Naive B cell (primary cell): ENCODE measurements around the gene PCGF3. TPM values are rescaled to one million over a fixed set of nuclear protein-coding genes. Genes with fewer than 3 reads are reported as not detected.
A peak's percentile ranks its signal among the peaks of the same experiment; 100 is the strongest.
"Not testable (repeated sequence)": the region's sequence is repeated elsewhere in the genome, so short reads cannot be mapped to it uniquely, and the experiment has no call there.

ENCODE experiments used
- ATAC-seq, 2 donors: fragments of 150-1000 bp; cut with Tn5 transposase; 2 replicates each; pipeline ENCODE4 v1.10.0; 2021; ENCODE audit warnings: low read depth in 2 of 2, mild to moderate bottlenecking in 2 of 2, moderate library complexity in 2 of 2
- DNase-seq: peaks from one replicate; pipeline ENCODE4 v3.0.0; 2022
- H3K27ac Mint-ChIP-seq, 6 donors: one replicate each; pipeline ENCODE4 v1.8.0; 2020 to 2022; ENCODE audit warnings: mild to moderate bottlenecking in 6 of 6, mixed read lengths in 6 of 6, moderate library complexity in 5 of 6, inconsistent platforms in 2 of 6
- H3K27me3 Mint-ChIP-seq, 3 donors: one replicate each; pipeline ENCODE4 v1.8.0; 2021 to 2022; ENCODE audit warnings: mixed read lengths in 3 of 3, mild to moderate bottlenecking in 1 of 3
- H3K36me3 Mint-ChIP-seq, 2 donors: one replicate each; pipeline ENCODE4 v1.8.0; 2020 to 2022; ENCODE audit warnings: mixed read lengths in 2 of 2, inconsistent platforms in 1 of 2, mild to moderate bottlenecking in 1 of 2
- H3K4me1 Mint-ChIP-seq, 3 donors: one replicate each; pipeline ENCODE4 v1.8.0; 2020 to 2022; ENCODE audit warnings: mixed read lengths in 3 of 3, inconsistent platforms in 1 of 3, mild to moderate bottlenecking in 1 of 3, moderate library complexity in 1 of 3
- H3K4me3 Mint-ChIP-seq, 8 donors: one replicate each; pipeline ENCODE4 v1.8.0; 2020 to 2022; ENCODE audit warnings: mild to moderate bottlenecking in 8 of 8, mixed read lengths in 8 of 8, moderate library complexity in 8 of 8, inconsistent platforms in 2 of 8
- H3K9me3 Mint-ChIP-seq, 7 donors: one replicate each; pipeline ENCODE4 v1.8.0; 2020 to 2022; ENCODE audit warnings: mixed read lengths in 7 of 7, mild to moderate bottlenecking in 5 of 7, inconsistent platforms in 2 of 7, moderate library complexity in 1 of 7
- polyA plus RNA-seq, 6 donors: library from polyadenylated mRNA; unstranded; fragments of 300-500 nt; fragmentation: Illumina TruSeq; gene quantifications; one replicate each; pipeline ENCODE4 v1.2.3, GENCODE V29; 2021; ENCODE audit warnings: low read depth in 6 of 6

The PCGF3 gene
- polyA plus RNA-seq, 6 donors from 2014 or later = 5.6 to 9.5 (median 7.1) TPM

DNA sequence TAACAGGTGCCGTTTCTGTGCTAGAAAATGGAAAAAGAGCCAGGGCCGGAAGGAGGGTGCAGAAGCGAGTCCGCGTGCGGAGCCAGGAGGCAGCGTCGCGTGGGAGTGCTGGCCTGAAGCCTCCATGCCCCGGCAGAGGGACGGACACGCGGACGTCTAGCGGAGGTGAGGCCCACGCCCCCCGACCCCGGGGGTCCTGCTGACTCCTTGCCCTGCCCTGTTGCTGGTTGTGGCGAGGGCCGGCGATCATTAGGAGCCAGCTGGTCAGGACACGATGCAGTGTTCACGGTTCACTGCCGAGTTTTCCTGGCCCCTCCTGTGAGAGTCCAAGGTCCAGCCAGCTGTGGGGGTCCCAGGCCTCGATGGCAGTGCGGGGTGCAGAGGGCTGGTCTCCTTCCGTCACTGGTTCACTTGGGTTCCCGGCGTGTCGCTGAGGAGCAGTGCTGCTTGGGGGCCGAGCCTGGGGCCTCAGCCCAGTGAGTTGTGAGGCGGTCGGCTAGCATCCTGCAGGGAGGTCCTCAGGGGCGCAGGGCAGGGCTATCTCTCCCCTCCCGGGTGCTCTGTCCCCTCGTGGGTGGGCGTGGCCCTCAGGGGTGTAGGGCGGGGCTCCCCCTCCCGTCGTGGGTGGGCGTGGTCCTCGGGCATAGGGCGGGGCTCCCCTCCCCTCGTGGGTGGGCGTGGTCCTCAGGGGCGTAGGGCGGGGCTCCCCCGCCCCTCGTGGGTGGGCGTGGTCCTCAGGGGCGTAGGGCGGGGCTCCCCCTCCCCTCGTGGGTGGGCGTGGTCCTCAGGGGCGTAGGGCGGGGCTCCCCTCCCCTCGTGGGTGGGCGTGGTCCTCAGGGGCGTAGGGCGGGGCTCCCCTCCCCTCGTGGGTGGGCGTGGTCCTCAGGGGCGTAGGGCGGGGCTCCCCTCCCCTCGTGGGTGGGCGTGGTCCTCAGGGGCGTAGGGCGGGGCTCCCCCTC is 25.6 kb downstream of the PCGF3 start:
- H3K4me1 Mint-ChIP-seq = peaks cover 7 to 19% (median 16%) of the 10 kb centered on the region in 3 donors
- not testable (repeated sequence) for DNase-seq, H3K4me3 Mint-ChIP-seq, H3K36me3 Mint-ChIP-seq, H3K27ac Mint-ChIP-seq, H3K9me3 Mint-ChIP-seq, ATAC-seq, H3K27me3 Mint-ChIP-seq

DNA sequence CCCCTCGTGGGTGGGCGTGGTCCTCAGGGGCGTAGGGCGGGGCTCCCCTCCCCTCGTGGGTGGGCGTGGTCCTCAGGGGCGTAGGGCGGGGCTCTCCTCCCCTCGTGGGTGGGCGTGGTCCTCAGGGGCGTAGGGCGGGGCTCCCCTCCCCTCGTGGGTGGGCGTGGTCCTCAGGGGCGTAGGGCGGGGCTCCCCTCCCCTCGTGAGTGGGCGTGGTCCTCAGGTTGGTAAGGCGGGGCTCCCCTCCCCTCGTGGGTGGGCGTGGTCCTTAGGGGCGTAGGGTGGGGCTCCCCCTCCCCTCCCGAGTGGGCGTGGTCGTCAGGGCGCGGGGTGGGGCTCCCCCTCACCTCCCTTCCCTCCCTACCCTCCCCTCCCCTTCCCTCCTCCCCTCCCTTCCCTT is 26.3 kb downstream of the PCGF3 start:
- H3K4me1 Mint-ChIP-seq = peaks cover 3 to 12% (median 10%) of the 10 kb centered on the region in 3 donors
- not testable (repeated sequence) for H3K9me3 Mint-ChIP-seq, H3K36me3 Mint-ChIP-seq, H3K4me3 Mint-ChIP-seq, H3K27ac Mint-ChIP-seq, ATAC-seq, H3K27me3 Mint-ChIP-seq, DNase-seq

- Mint-ChIP-seq H3K27me3 (no peaks in the 10 kb centered on the region), H3K36me3 (peaks cover 6 to 8% of the 10 kb centered on the region in 2 donors), H3K9me3 (peaks cover 0 to 1% (median 0%) of the 10 kb centered on the region in 7 donors), H3K27ac (peak overlapping the region in 1 of 6 donors; percentile 47), H3K4me3 (no peak overlapping the region), H3K4me1 (peaks cover 2 to 9% (median 8%) of the 10 kb centered on the region in 3 donors)
- DNase-seq (no peak), ATAC-seq (no peak)
Measured at GRCh38 chr4:732486-732885, 26.9 kb downstream of the PCGF3 start.

GRCh38 chr4:732911-733630 is 27.4 kb downstream of the PCGF3 start:
- Mint-ChIP-seq H3K9me3 (peaks cover 0 to 1% (median 0%) of the 10 kb centered on the region in 7 donors), H3K36me3 (peaks cover 9 to 12% of the 10 kb centered on the region in 2 donors), H3K4me1 (peaks cover 0 to 3% (median 2%) of the 10 kb centered on the region in 3 donors), H3K27ac (no peak overlapping the region), H3K27me3 (no peaks in the 10 kb centered on the region), H3K4me3 (no peak overlapping the region)
- DNase-seq = no peak
- no peak for ATAC-seq

GRCh38 chr4:733631-733980 is 28.0 kb downstream of the PCGF3 start:
- H3K27me3 Mint-ChIP-seq = no peaks in the 10 kb centered on the region
- peaks cover 9 to 12% of the 10 kb centered on the region in 2 donors for H3K36me3 Mint-ChIP-seq
- ATAC-seq (no peak), DNase-seq (no peak)
- H3K27ac Mint-ChIP-seq = no peak overlapping the region
- peaks cover 0 to 1% (median 0%) of the 10 kb centered on the region in 7 donors for H3K9me3 Mint-ChIP-seq
- no peak overlapping the region for H3K4me3 Mint-ChIP-seq
- H3K4me1 Mint-ChIP-seq = no peaks in the 10 kb centered on the region

DNA sequence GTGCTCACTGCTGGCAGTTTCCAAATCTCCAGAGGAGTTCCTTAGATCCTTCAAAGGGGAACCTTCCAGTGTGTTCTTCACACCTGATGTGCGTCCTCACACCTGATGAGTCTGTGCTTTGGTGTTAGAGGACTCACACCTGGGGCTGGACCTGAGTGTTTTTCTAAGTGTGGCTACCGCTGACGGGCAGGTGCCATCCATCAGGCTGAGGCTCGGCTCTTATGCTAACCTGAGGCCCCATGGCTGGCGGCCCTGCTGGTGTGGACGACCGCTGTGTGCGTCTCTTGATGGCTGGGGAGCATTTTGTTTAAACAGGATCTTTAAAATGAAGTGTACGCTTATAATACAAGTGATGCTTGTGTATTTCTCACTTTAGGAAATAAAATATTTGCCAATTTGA is 28.4 kb downstream of the PCGF3 start:
- Mint-ChIP-seq H3K27ac (no peak overlapping the region), H3K27me3 (no peaks in the 10 kb centered on the region), H3K36me3 (peaks cover 9 to 12% of the 10 kb centered on the region in 2 donors), H3K4me3 (no peak overlapping the region), H3K9me3 (peaks cover 0 to 1% (median 0%) of the 10 kb centered on the region in 7 donors), H3K4me1 (no peaks in the 10 kb centered on the region)
- DNase-seq (no peak), ATAC-seq (no peak)

DNA sequence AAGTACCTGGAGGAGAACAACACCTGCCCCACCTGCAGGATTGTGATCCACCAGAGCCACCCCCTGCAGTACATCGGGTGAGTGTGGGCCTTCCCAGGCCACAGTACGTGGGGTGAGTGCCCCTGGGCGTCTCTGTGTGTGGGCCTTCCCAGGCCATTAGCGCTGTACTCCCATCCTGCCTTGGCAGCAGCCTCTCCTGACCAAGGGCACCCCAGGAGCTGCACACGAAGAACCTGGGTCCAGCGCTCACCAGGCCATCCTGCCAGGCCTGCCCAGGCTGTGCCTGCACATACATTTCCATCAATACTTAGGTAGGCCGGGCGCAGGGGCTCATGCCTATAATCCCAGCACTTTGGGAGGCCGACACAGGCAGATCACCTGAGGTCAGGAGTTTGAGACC is 29.3 kb downstream of the PCGF3 start:
- H3K36me3 Mint-ChIP-seq = peaks cover 9 to 12% of the 10 kb centered on the region in 2 donors
- H3K27ac Mint-ChIP-seq = peak overlapping the region in 1 of 6 donors; percentile 19
- peaks cover 0 to 1% (median 0%) of the 10 kb centered on the region in 7 donors for H3K9me3 Mint-ChIP-seq
- peaks cover 0 to 4% (median 0%) of the 10 kb centered on the region in 3 donors for H3K4me1 Mint-ChIP-seq
- ATAC-seq (no peak), DNase-seq (no peak)
- no peaks in the 10 kb centered on the region for H3K27me3 Mint-ChIP-seq
- no peak overlapping the region for H3K4me3 Mint-ChIP-seq

DNA sequence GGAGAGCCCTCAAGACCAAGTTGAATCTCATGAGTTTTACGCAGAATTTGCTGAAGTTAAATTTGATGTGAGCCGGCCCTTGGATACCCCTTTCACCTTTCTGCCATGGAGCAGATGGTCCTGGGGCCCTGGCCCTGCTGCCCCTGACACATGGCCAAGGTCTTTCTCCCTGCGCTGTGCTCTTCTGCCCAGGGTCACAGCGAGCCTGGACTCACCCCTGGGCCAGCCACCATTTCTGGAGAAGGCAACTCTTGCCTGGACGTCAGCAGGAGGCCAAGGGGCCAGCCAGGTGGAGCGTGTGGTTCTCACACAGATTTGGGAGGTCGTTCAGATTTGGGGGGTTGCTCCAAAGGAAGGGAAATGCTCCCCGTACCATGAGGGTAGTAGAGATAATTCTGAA is 30.0 kb downstream of the PCGF3 start:
- no peak overlapping the region for H3K4me3 Mint-ChIP-seq
- peaks cover 9 to 12% of the 10 kb centered on the region in 2 donors for H3K36me3 Mint-ChIP-seq
- H3K27ac Mint-ChIP-seq = no peak overlapping the region
- no peak for ATAC-seq
- DNase-seq = no peak
- H3K4me1 Mint-ChIP-seq = peaks cover 0 to 4% (median 0%) of the 10 kb centered on the region in 3 donors
- peaks cover 0 to 1% (median 0%) of the 10 kb centered on the region in 7 donors for H3K9me3 Mint-ChIP-seq
- no peaks in the 10 kb centered on the region for H3K27me3 Mint-ChIP-seq

DNA sequence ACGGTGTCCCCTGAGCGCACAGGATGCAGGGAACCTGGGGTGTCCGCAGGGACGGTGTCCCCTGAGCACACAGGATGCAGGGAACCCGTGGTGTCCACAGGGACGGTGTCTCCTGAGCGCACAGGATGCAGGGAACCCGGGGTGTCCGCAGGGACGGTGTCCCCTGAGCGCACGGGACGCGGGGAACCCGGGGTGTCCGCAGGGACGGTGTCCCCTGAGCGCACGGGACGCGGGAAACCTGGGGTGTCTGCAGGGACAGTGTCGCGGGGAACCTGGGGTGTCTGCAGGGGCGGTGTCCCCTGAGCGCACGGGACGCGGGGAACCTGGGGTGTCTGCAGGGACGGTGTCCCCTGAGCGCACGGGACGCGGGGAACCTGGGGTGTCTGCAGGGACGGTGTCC is 30.9 kb downstream of the PCGF3 start:
- not testable (repeated sequence) for H3K9me3 Mint-ChIP-seq, H3K27me3 Mint-ChIP-seq, H3K27ac Mint-ChIP-seq, ATAC-seq, H3K4me1 Mint-ChIP-seq, DNase-seq, H3K4me3 Mint-ChIP-seq
- peaks cover 9 to 12% of the 10 kb centered on the region in 2 donors for H3K36me3 Mint-ChIP-seq

- no peaks in the 10 kb centered on the region for H3K27me3 Mint-ChIP-seq
- DNase-seq (no peak), ATAC-seq (peak in 1 of 2 donors; percentile 41)
- H3K36me3 Mint-ChIP-seq = peaks cover 6 to 9% of the 10 kb centered on the region in 2 donors
- peaks cover 0 to 11% (median 7%) of the 10 kb centered on the region in 3 donors for H3K4me1 Mint-ChIP-seq
- H3K9me3 Mint-ChIP-seq = no peaks in the 10 kb centered on the region
- peak overlapping the region in 1 of 6 donors; percentile 84 for H3K27ac Mint-ChIP-seq
- H3K4me3 Mint-ChIP-seq = no peak overlapping the region
Measured at GRCh38 chr4:738781-739280, 33.2 kb downstream of the PCGF3 start.

DNA sequence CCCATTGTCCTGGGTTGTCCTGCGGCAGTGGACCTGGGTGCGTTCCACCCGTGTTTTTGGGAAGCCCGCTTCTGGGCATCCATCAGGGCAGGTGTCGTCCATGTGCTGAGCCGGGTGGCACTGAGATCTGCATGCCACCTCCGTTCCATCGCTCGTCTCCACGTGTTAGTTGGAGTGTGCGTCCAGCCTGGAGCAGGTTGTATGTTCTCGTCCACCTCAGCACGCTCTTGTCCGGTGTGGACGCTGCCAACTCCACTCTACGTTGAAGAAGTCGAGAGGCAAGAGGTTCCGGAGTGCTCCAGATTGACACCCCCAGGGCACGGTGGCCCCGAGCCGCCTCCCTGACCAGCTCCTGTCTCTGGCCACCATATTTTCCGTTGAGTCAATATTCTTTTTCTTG is 33.9 kb downstream of the PCGF3 start:
- H3K4me3 Mint-ChIP-seq = no peak overlapping the region
- no peaks in the 10 kb centered on the region for H3K9me3 Mint-ChIP-seq
- H3K4me1 Mint-ChIP-seq = peaks cover 3 to 12% (median 7%) of the 10 kb centered on the region in 3 donors
- H3K27me3 Mint-ChIP-seq = no peaks in the 10 kb centered on the region
- peaks cover 6 to 12% of the 10 kb centered on the region in 2 donors for H3K36me3 Mint-ChIP-seq
- DNase-seq = no peak
- H3K27ac Mint-ChIP-seq = peak overlapping the region in 1 of 6 donors; percentile 67
- no peak for ATAC-seq

GRCh38 chr4:740011-740410 is 34.4 kb downstream of the PCGF3 start:
- Mint-ChIP-seq H3K4me3 (peak overlapping the region in 1 of 8 donors; percentile 37), H3K27ac (peak overlapping the region in 1 of 6 donors; percentile 67), H3K36me3 (peaks cover 4 to 14% of the 10 kb centered on the region in 2 donors), H3K27me3 (no peaks in the 10 kb centered on the region), H3K4me1 (peaks cover 3 to 12% (median 7%) of the 10 kb centered on the region in 3 donors), H3K9me3 (no peaks in the 10 kb centered on the region)
- no peak for ATAC-seq
- DNase-seq = no peak

- H3K4me3 Mint-ChIP-seq = no peak overlapping the region
- H3K9me3 Mint-ChIP-seq = no peaks in the 10 kb centered on the region
- H3K4me1 Mint-ChIP-seq = peaks cover 3 to 12% (median 7%) of the 10 kb centered on the region in 3 donors
- H3K27ac Mint-ChIP-seq = peak overlapping the region in 1 of 6 donors; percentile 37
- ATAC-seq (no peak), DNase-seq (no peak)
- no peaks in the 10 kb centered on the region for H3K27me3 Mint-ChIP-seq
- H3K36me3 Mint-ChIP-seq = peaks cover 4 to 14% of the 10 kb centered on the region in 2 donors
Measured at GRCh38 chr4:740656-741282, 35.1 kb downstream of the PCGF3 start.
